Heart left ventricle (tissue), 16 donors: Measurements from ENCODE around the gene MAP7D3. TPM values are rescaled to one million over a fixed set of nuclear protein-coding genes. Genes with fewer than 3 reads are reported as not detected.

ENCODE experiments used
- ATAC-seq, 4 donors: fragments of 200-7000 bp; cut with Tn5 transposase; one replicate each; pipeline ENCODE4 v1.9.1; 2020 to 2022; ENCODE audit warnings: moderate library complexity in 4 of 4, mild to moderate bottlenecking in 3 of 4, moderate number of reproducible peaks in 1 of 4
- DNase-seq, 5 donors: peaks; one replicate each; pipeline ENCODE4 v3.0.0-alpha.2; 2020
- H3K27ac ChIP-seq, 12 donors: fragments of 200-600 bp; sonication (generic) in 4 of 12; one replicate each; pipeline versions ENCODE4 v1.5.0 to v1.8.0; 2016 to 2022; ENCODE audit warnings: mild to moderate bottlenecking in 2 of 12
- H3K27me3 ChIP-seq, 9 donors: fragments of 200-600 bp; sonication (generic) in 2 of 9; one replicate each; pipeline versions ENCODE4 v1.5.1 to v1.8.0; 2016 to 2022; ENCODE audit warnings: mild to moderate bottlenecking in 3 of 9
- H3K36me3 ChIP-seq, 9 donors: fragments of 200-600 bp; sonication (generic) in 2 of 9; one replicate each; pipeline versions ENCODE4 v1.5.0 to v1.8.0; 2018 to 2022; ENCODE audit warnings: mild to moderate bottlenecking in 2 of 9
- H3K4me1 ChIP-seq, 12 donors: fragments of 200-600 bp; sonication (generic) in 4 of 12; one replicate each; pipeline versions ENCODE4 v1.5.0 to v1.8.0; 2016 to 2022; ENCODE audit warnings: mild to moderate bottlenecking in 3 of 12
- H3K4me3 ChIP-seq, 12 donors: fragments of 200-600 bp; sonication (generic) in 4 of 12; one replicate each; pipeline versions ENCODE4 v1.5.0 to v1.8.0; 2017 to 2022; ENCODE audit warnings: mild to moderate bottlenecking in 9 of 12, moderate library complexity in 4 of 12
- H3K9me3 ChIP-seq, 12 donors: fragments of 200-600 bp; sonication (generic) in 4 of 12; one replicate each; pipeline versions ENCODE4 v1.5.0 to v1.8.0; 2016 to 2022; ENCODE audit warnings: mild to moderate bottlenecking in 1 of 12
- POLR2A ChIP-seq, 2 donors: fragments of 450-650 bp; IDR thresholded peaks; one replicate each; pipeline ENCODE4 v1.6.1; 2017; ENCODE audit warnings: antibody characterized with exemption in 2 of 2, mild to moderate bottlenecking in 2 of 2, moderate library complexity in 2 of 2
- WGBS, 4 donors: extraction: QIAGEN DNeasy Blood & Tissue Kit in 2 of 4; methylation state at CpG; one replicate each; pipeline versions ENCODE4 v1.1.5 to v1.1.7; 2013 to 2018; 5-methylcytosine and 5-hydroxymethylcytosine counted together
- intact Hi-C, 10 donors: fragments of 100-400 bp; cut with DNase I; formaldehyde crosslinking; loops; one replicate each; pipeline versions ENCODE4 v1.11.1 to v1.14.2; 2022
- polyA plus RNA-seq, 2 donors: library from polyadenylated mRNA; stranded (reverse); fragments of 200-250 nt; gene quantifications; one replicate each; pipeline ENCODE4 v1.2.3, GENCODE V29; 2013
- total RNA-seq, 9 donors: library from RNA; depleted of rRNA in 2 of 9; stranded (reverse); fragments of >200 nt in 2 of 9; fragmentation: NEBNext Ultra II Directional in 3 of 9; extraction: Animal tissue kit (Norgen Biotek cat#: 25700) in 3 of 9; gene quantifications; one replicate each; pipeline versions ENCODE4 v1.1.0 to v1.2.4, GENCODE V29; 2016 to 2023
- TF ChIP-seq, protein P1 (sequence below), 12 donors: fragments of 200-600 bp; sonication (generic) in 4 of 12; IDR thresholded peaks; one replicate each; pipeline versions ENCODE4 v1.5.0 to v1.8.0; 2018 to 2022; ENCODE audit warnings: antibody characterized with exemption in 12 of 12, mild to moderate bottlenecking in 5 of 12
- donor health status: ischemic (EF 13 %, LVEDD 7.1; RV severe dilation, severe dysfunction).
- donor health status: healthy with polysubstance abuse.
- donor health status: DM: no; HTN: yes; CAD: no.
- donor health status: DM: no; HTN: no; CAD: no.
- donor health status: ischemic (EF 25% LVEDD 6.9; RV normal size, moderate dysfunction).
- donor health status: ischemic (EF 25% LVEDD 5.7; RV mildly dilated, moderate dysfunction).
- donor health status: healthy.
- donor health status: DM: yes; HTN: yes; CAD: no.
- donor health status: ischemic (EF 35%, LVEDD 5.7; RV mildly dilated, moderate dysfunction).
- donor health status: nonischemic (EF 11% LVEDD 7.7; RV severe dilation, severe dysfunction).
- donor health status: DM: yes; HTN: yes; CAD: no.
- donor health status: PGD.
- donor health status: ischemic (EF 29% LVEDD 5.4; RV normal size, mild dysfunction).
- donor health status: nonischemic (EF 23%, LVEDD 6.1; RV moderate dilation, normal function).

Gene MAP7D3
- total and polyA plus RNA-seq, 11 donors, result 8.2 to 18.4 (median 12.7) TPM

DNA sequence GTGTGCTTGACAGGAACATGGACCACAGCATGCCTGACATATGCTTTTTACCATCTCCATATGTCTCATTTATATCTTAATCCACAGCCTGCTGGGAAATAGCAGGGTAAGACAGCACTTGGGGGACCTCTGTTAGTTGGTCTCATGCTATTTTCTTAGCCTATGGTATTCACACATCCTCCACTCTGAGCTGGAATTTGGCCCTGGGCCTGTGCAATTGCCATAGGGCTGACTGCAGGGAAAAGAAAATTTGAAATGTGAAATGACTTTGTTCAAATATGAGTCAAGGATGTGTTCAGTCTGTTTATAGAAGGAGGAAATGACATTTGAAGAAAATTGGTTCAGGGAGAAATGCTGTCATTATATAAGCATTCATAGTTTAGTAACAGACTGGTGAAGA is 9.6 kb upstream of the MAP7D3 start:
- intact Hi-C loops, result loop anchor here in 5 of 10 donors (5.0 to 10.0 kb wide), 5 partner anchors 46 to 234 kb away; partner anchors contain the start of gene HTATSF1 (in 1 of the 5)
- no peak for ATAC-seq
- no peaks in the 10 kb centered on the region for H3K36me3 ChIP-seq
- no peak for DNase-seq
- no peaks in the 10 kb centered on the region for H3K9me3 ChIP-seq
- no peak overlapping the region for H3K27ac ChIP-seq
- H3K27me3 ChIP-seq, result peaks cover 0 to 5% (median 0%) of the 10 kb centered on the region in 9 donors
- TF ChIP-seq, protein P1, sequence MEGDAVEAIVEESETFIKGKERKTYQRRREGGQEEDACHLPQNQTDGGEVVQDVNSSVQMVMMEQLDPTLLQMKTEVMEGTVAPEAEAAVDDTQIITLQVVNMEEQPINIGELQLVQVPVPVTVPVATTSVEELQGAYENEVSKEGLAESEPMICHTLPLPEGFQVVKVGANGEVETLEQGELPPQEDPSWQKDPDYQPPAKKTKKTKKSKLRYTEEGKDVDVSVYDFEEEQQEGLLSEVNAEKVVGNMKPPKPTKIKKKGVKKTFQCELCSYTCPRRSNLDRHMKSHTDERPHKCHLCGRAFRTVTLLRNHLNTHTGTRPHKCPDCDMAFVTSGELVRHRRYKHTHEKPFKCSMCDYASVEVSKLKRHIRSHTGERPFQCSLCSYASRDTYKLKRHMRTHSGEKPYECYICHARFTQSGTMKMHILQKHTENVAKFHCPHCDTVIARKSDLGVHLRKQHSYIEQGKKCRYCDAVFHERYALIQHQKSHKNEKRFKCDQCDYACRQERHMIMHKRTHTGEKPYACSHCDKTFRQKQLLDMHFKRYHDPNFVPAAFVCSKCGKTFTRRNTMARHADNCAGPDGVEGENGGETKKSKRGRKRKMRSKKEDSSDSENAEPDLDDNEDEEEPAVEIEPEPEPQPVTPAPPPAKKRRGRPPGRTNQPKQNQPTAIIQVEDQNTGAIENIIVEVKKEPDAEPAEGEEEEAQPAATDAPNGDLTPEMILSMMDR (IDR thresholded peaks at IDR 0.05), result no peak
- no peak for TF ChIP-seq POLR2A (IDR thresholded peaks at IDR 0.05)
- peaks cover 0 to 19% (median 3%) of the 10 kb centered on the region in 12 donors for H3K4me1 ChIP-seq
- no peak overlapping the region for H3K4me3 ChIP-seq

DNA sequence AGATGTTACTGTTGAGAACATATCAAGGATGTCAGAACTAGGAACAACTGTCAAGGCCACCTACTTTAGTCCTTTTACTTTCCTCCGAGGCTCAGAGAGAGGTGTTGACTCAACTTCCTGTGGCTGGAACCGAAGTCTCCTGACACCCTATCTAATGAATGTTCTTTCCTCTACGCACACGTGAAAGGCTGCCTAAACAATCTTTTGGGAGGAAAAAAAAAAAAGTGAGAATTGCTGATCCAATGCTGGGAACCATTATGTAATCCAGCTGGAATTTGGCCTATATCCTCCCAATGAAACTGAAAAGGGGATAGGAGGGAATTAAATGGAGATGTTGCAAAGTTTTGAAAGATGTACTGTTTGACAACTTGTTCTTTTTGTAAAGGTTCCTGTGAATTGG is 8.3 kb upstream of the MAP7D3 start:
- DNase-seq (no peak), ATAC-seq (peak; percentile 53 to 82 (median 60))
- H3K27me3 ChIP-seq, result peaks cover 0 to 8% (median 0%) of the 10 kb centered on the region in 9 donors
- no peaks in the 10 kb centered on the region for H3K36me3 ChIP-seq
- H3K4me1 ChIP-seq, result peaks cover 0 to 19% (median 3%) of the 10 kb centered on the region in 12 donors
- H3K4me3 ChIP-seq, result no peak overlapping the region
- H3K9me3 ChIP-seq, result no peaks in the 10 kb centered on the region
- 38 to 48% (median 42%) methylated on average over 4 of the region's 4 CpGs for WGBS, 4 donors
- peak overlapping the region in 8 of 12 donors; percentile 2 to 69 (median 50) for H3K27ac ChIP-seq
- TF ChIP-seq POLR2A (IDR thresholded peaks at IDR 0.05), result no peak
- TF ChIP-seq, protein P1 (IDR thresholded peaks at IDR 0.05), result no peak
- intact Hi-C loops, result no loop called here

DNA sequence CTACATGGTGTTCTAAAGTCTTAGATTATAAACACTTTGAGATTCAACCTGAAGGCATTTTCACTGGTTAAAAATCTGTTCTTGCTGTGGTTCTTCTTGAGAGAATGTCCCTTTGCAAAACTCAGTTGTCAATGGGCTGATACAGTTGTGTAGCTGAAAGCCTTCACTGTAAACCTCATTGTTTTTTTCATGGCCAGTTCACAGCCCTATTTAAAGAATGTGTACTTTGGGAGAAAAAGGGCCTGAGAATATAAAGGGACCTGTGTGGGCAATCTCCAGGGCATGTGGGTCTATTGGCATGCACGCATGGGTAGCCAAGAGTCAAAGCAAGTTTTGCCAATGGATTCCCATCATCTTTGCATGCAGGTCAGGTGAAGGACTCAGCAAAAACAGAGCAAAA is 7.8 kb upstream of the MAP7D3 start:
- no peak for TF ChIP-seq POLR2A (IDR thresholded peaks at IDR 0.05)
- TF ChIP-seq, protein P1 (IDR thresholded peaks at IDR 0.05), result no peak
- Histone ChIP-seq H3K27me3 (peaks cover 0 to 8% (median 0%) of the 10 kb centered on the region in 9 donors), H3K4me3 (no peak overlapping the region), H3K9me3 (no peaks in the 10 kb centered on the region), H3K27ac (peak overlapping the region in 4 of 12 donors; percentile 2 to 69 (median 62)), H3K4me1 (peaks cover 0 to 19% (median 3%) of the 10 kb centered on the region in 12 donors), H3K36me3 (no peaks in the 10 kb centered on the region)
- intact Hi-C loops, result no loop called here
- ATAC-seq (no peak), DNase-seq (no peak)
- 68 to 100% (median 82%) methylated on average over 1 of the region's 1 CpG for whole genome bisulfite sequencing, 4 donors

DNA sequence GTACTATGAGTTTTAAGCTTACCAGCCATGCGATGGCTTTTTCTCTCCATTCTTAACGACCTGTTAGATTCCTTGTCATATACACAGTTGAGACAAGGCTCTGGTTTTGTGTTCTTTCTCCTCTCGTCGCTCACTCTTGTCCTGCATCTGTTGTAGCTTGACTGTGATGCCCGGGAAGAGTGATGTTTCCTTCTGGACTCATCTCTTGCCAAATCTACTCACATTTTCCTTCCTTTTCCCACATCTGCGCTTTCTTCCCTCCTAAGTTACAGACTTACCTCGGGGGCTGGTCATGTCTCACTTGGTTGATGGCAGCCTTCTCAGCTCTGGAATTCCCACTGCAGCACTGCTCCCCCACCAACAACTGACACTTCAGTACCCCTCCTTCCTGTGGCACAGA is 4.8 kb upstream of the MAP7D3 start:
- Histone ChIP-seq H3K4me1 (peaks cover 0 to 15% (median 0%) of the 10 kb centered on the region in 12 donors), H3K27me3 (peaks cover 0 to 8% (median 0%) of the 10 kb centered on the region in 9 donors), H3K27ac (peak overlapping the region in 11 of 12 donors; percentile 22 to 83 (median 50)), H3K36me3 (no peaks in the 10 kb centered on the region), H3K4me3 (peak overlapping the region in 2 of 12 donors; percentile 24 to 29), H3K9me3 (no peaks in the 10 kb centered on the region)
- intact Hi-C loops, result no loop called here
- ATAC-seq (no peak), DNase-seq (no peak)
- WGBS, 4 donors, result 32 to 51% (median 38%) methylated on average over 7 of the region's 7 CpGs
- TF ChIP-seq, protein P1 (IDR thresholded peaks at IDR 0.05), result no peak
- TF ChIP-seq POLR2A (IDR thresholded peaks at IDR 0.05), result no peak
